ENCODE measurements around the gene GFM1. TPM values are rescaled to one million over a fixed set of nuclear protein-coding genes. Genes with fewer than 3 reads are reported as not detected.

The GFM1 gene
- total RNA-seq, 4 donors from 2014 or later: 62.3 to 96.1 (median 66.1) TPM

DNA sequence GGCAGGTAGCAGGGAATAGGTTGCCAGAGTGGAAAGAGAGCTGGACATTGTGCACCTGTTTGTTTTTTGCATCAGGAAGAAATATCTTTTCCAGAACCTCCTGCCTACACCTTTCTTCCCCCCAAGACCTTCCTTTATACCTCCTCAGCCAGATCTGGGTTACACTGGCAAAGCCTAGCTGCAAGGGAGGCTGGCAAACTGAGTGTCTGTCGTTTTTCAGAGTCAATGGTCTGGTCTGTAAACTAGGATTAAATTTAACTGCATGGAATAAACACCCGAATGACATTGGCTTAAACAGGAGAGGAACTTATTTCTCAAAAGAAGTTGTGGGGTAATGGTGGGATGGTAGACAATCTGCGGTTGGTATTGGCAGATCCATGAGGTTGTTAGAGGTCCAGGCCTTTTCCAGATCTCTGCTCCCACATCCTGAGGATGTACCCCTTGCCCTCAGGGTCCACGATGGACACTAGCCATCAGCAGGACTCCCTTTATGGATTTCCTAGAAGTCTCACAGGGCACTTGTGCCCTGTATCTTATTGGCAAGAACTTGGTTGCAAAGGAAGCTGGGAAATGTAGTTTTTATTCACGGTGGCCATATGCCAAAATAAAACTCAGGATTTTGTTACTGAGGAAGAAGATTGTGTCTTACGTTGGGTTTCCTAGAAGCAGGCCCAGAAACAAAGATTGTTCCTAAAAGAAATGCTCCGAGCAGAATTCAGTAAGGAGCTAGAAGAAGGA is 91.1 kb downstream of the GFM1 start:
- Histone ChIP-seq H3K4me3 (replicated peaks in 1 of 3) (no peak overlapping the region), H3K27ac (no peak overlapping the region), H3K27me3 (no peaks in the 10 kb centered on the region), H3K4me1 (peaks cover 4 to 12% of the 10 kb centered on the region in 2 donors), H3K36me3 (no peaks in the 10 kb centered on the region), H3K9me3 (no peaks in the 10 kb centered on the region)
- intact Hi-C loops (cut with DNase I): no loop called here
- WGBS, 2 donors: 84 to 91% methylated on average over 7 of the region's 7 CpGs
- TF ChIP-seq, protein P1, sequence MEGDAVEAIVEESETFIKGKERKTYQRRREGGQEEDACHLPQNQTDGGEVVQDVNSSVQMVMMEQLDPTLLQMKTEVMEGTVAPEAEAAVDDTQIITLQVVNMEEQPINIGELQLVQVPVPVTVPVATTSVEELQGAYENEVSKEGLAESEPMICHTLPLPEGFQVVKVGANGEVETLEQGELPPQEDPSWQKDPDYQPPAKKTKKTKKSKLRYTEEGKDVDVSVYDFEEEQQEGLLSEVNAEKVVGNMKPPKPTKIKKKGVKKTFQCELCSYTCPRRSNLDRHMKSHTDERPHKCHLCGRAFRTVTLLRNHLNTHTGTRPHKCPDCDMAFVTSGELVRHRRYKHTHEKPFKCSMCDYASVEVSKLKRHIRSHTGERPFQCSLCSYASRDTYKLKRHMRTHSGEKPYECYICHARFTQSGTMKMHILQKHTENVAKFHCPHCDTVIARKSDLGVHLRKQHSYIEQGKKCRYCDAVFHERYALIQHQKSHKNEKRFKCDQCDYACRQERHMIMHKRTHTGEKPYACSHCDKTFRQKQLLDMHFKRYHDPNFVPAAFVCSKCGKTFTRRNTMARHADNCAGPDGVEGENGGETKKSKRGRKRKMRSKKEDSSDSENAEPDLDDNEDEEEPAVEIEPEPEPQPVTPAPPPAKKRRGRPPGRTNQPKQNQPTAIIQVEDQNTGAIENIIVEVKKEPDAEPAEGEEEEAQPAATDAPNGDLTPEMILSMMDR (IDR thresholded peaks at IDR 0.05): no peak
- TF ChIP-seq POLR2A (IDR thresholded peaks at IDR 0.05): no peak
- DNase-seq: no peak

DNA sequence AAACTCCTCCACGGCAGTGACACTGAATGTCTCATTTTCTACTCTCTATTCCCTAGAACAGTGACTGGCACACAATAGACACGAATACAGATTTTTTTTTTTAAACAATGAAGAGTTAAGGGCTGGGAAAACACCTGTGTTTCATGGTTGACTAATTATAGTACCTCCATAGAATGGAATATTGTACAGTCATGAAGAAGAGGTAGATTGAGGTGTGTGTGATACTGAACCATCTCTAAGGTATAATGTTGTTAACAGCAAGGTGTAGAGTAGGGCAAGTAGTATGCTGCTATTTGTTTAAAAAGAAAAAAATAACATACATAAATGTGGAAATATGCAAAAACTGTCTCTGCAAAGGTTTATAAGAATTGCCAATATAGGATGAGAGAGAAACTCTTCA is 93.1 kb downstream of the GFM1 start:
- no peaks in the 10 kb centered on the region for H3K36me3 ChIP-seq
- no peaks in the 10 kb centered on the region for H3K9me3 ChIP-seq
- DNase-seq: no peak
- no peak overlapping the region for H3K27ac ChIP-seq
- no peak for TF ChIP-seq POLR2A (IDR thresholded peaks at IDR 0.05)
- TF ChIP-seq, protein P1 (IDR thresholded peaks at IDR 0.05): no peak
- no peak overlapping the region for H3K4me3 ChIP-seq (replicated peaks in 1 of 3)
- H3K27me3 ChIP-seq: no peaks in the 10 kb centered on the region
- H3K4me1 ChIP-seq: peaks cover 0 to 4% of the 10 kb centered on the region in 2 donors
- WGBS, 2 donors: 92 to 95% methylated on average over 2 of the region's 2 CpGs
- intact Hi-C loops (cut with DNase I): no loop called here

DNA sequence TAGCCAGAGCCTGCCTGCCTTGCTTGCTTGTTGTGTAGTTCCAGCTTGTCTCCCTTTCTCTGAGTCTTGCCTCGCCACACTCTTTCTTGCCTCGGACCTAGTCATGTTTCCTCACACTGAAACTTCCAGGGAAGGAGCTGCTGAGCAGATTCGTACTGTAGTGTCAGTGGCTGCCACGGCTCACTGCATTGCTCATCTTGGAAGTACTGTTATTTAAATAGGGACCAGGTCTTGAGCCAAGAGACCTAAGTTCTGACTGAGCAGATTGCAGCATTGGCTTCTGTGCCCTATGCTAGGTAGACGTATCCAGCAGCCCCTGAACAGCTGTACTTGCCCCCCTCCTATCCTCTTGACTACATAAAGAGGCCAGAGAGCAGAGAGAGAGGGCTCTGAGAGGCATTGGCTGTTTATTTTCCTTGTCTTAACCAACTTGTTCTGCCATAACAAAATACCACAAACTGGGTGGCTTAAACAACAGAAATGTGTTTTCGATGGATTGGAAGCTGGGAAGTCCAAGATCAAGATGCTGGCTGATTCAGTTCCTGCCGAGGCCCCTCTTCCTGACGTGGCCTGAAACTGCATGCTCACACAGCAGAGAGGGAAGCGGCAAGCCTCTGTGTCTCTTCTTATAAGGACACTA is 93.8 kb downstream of the GFM1 start:
- WGBS, 2 donors: 58 to 73% methylated on average over 9 of the region's 9 CpGs
- Histone ChIP-seq H3K27me3 (no peaks in the 10 kb centered on the region), H3K9me3 (no peaks in the 10 kb centered on the region), H3K4me3 (replicated peaks in 1 of 3) (no peak overlapping the region), H3K4me1 (no peaks in the 10 kb centered on the region), H3K27ac (no peak overlapping the region), H3K36me3 (no peaks in the 10 kb centered on the region)
- DNase-seq: no peak
- no peak for TF ChIP-seq POLR2A (IDR thresholded peaks at IDR 0.05)
- TF ChIP-seq, protein P1 (IDR thresholded peaks at IDR 0.05): no peak
- intact Hi-C loops (cut with DNase I): no loop called here

DNA sequence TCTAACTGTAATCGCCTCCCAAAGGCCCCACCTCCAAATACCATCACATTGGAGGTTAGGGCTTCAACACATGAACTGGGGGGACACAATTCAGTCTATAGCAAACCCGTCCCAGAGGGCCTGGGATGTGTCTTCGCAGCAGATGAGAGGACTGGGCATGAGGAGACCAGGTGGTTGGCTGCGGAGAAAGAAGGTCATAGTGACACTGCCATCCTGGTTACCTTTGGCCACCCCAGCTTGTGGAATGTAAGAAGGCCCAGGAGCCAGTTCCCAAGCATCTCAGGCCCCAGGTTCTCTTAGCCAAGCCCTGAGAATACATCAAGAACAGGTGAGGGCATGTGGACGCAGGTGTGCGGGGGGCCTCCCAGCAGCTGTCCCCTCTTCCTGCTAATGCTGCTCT is 94.3 kb downstream of the GFM1 start:
- no peaks in the 10 kb centered on the region for H3K4me1 ChIP-seq
- intact Hi-C loops (cut with DNase I): no loop called here
- WGBS, 2 donors: 95 to 98% methylated on average over 6 of the region's 6 CpGs
- H3K27me3 ChIP-seq: no peaks in the 10 kb centered on the region
- H3K36me3 ChIP-seq: no peaks in the 10 kb centered on the region
- DNase-seq: no peak
- H3K27ac ChIP-seq: no peak overlapping the region
- no peaks in the 10 kb centered on the region for H3K9me3 ChIP-seq
- H3K4me3 ChIP-seq (replicated peaks in 1 of 3): no peak overlapping the region
- TF ChIP-seq POLR2A (IDR thresholded peaks at IDR 0.05): no peak
- TF ChIP-seq, protein P1 (IDR thresholded peaks at IDR 0.05): no peak

DNA sequence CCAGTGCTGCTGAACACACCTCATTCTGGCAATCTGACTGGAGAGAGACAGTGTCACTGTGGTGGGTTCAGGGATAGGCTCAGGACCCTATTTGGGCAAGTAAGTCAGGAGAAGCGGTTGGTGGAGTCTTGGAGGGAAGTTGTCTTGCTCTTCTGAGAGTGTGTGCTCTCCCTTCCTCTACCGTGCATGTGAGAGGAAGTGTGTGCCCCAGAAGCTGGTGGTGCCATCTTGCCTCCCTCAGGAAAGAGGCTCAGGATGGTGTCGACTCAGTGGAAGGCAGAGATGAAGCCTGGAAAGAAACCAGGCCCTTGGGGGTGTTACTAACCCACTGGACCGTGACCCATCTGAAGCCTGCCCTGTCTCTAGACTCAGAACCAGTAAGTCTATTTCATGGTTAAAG is 94.8 kb downstream of the GFM1 start:
- H3K4me1 ChIP-seq: no peaks in the 10 kb centered on the region
- H3K36me3 ChIP-seq: no peaks in the 10 kb centered on the region
- DNase-seq: no peak
- H3K9me3 ChIP-seq: no peaks in the 10 kb centered on the region
- no peaks in the 10 kb centered on the region for H3K27me3 ChIP-seq
- no peak overlapping the region for H3K4me3 ChIP-seq (replicated peaks in 1 of 3)
- no peak overlapping the region for H3K27ac ChIP-seq
- 94 to 95% methylated on average over 3 to 4 of the region's 4 CpGs for WGBS, 2 donors
- intact Hi-C loops (cut with DNase I): no loop called here
- TF ChIP-seq, protein P1 (IDR thresholded peaks at IDR 0.05): no peak
- no peak for TF ChIP-seq POLR2A (IDR thresholded peaks at IDR 0.05)
